ENCODE results near the gene ELF2.
"Not testable (repeated sequence)": the region's sequence is repeated elsewhere in the genome, so short reads cannot be mapped to it uniquely, and the experiment has no call there.

ELF2 gene

DNA sequence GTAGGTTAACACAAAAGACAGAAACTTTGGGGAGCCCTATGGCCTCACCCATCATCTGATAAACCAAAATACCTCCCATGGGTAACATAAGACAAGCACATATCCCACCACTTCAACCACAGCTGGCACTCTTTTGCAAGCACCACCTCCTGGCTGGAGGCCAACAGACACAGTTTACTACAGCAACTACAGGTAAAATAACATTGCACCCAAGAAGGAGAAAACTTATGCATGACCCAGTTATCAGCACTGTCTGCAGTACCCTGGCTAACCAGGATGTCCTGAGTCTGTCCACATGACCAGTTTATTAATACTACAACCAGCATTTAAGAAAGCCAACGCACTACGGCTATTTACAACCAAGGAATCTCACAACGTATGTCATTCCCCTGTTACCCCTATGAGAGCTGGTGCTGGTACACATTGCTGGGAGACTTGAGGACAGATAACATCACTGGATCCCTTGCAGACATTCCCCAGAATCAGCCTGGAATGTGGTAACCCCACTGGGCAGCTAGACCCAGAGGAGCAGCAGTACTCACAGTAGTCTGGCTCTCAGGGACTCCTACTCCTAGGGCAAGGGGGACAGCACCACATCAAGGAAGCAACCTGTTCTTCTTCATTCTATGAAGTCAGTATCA, 32.0 kb downstream of the ELF2 start:
- no peak for FAIRE-seq
- no peak for DNase-seq (ENCODE audit: insufficient read length, low spot score)

GRCh38 chr4:139144161-139144859, 32.7 kb downstream of the ELF2 start:
- peak; percentile 67 for DNase-seq (ENCODE audit: insufficient read length, low spot score)

DNA sequence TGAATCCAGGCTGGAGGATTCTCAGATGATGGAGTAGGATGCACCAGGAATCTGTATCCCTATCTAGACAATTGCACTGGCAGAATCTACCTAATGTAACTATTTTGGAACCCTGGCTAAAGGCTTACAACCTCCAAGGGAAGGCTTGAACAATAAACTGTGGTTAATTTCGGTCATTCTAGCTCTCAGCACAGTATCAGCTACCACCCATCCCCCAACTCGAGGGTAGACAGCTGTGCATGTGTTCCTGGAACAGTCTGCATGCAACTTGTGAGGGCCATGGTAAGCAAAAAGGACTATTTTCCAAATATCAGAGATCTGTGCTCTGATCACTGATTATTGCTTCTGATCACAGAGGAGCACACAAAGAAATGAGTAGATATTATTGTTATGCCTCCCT, 34.0 kb downstream of the ELF2 start:
- FAIRE-seq (no peak), DNase-seq (ENCODE audit: insufficient read length, low spot score) (no peak)

More at GRCh38 chr4:139144161-139144859, 32.7 kb downstream of the ELF2 start:
- peak; percentile 13 for FAIRE-seq

DNA sequence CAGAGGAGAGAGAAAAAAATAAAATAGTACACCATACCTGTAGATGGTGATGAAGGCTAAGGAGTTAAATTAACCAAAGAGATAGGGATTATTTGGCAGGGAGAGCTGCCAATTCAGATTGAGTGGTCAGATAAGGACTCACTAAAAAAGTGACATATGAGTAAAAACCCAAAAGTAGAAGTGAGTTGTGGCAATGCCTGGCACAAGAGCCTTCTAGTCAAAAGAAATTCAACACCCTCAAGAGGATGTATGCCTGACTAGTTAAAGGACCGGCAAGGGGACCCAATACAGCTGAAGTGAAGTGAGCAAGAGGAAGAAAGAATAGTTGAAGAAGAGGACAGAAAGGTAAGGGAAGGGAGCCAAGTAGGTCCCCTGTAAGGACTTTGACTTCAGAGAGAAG, 34.9 kb downstream of the ELF2 start:
- no peak for DNase-seq (ENCODE audit: insufficient read length, low spot score)
- no peak for FAIRE-seq

- FAIRE-seq (no peak), DNase-seq (ENCODE audit: insufficient read length, low spot score) (no peak)
Observed at GRCh38 chr4:139137763-139138162, 39.3 kb downstream of the ELF2 start.

- DNase-seq (ENCODE audit: insufficient read length, low spot score) = no peak
- FAIRE-seq = no peak
Observed at GRCh38 chr4:139134403-139134802, 42.6 kb downstream of the ELF2 start.

DNA sequence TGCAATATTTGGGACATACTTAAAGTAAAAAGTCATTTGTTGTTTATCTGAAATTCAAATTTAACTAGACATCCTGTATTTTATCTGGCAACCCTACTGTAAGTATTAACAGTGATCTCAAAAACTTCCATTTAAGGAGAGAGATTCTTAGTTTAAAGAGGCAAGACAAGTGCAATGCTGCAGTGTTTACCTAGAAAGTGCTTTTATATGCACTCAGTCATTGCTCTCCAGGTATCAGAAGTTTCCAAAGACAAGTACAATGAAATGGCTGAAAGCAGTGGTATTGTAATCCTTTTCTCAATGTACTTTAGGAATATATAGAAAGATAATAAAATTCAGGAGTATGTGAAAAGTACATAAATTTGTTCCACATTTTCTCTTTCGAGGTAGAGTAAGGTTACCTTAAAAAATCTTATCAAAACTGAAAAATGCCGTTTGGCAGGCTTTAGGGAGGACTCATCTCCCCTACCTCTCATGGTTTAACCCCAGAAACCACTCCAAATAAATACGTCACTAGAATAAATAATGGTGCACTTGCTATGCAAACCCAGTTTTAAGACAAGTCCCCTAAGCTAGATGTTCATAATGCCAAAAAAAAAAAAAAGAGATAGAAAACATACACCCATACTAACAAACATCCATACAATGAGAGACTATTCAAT, 45.7 kb downstream of the ELF2 start:
- FAIRE-seq = no peak

DNA sequence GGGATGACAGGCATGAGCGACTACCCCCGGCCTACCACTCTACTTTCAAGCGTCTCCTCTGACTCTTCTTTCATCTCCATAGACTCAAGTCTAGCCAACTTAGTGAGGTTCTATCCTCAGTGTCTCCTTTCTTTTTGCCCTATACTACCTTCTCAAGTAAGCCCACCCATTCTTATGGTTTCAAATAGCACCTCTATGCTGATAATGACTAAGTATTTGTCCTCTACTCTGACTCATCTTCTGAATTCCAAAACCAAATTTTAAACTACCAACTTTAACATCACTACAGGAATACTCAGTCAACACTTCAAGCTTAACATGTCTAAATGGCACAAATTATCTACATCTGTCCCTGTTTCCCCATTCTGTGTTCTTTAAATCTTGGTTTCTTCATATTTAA, 47.8 kb downstream of the ELF2 start:
- DNase-seq (ENCODE audit: insufficient read length, low spot score) = no peak
- no peak for FAIRE-seq

More for the DNA sequence above, 45.7 kb downstream of the ELF2 start:
- no peak for DNase-seq (ENCODE audit: insufficient read length, low spot score)

DNA sequence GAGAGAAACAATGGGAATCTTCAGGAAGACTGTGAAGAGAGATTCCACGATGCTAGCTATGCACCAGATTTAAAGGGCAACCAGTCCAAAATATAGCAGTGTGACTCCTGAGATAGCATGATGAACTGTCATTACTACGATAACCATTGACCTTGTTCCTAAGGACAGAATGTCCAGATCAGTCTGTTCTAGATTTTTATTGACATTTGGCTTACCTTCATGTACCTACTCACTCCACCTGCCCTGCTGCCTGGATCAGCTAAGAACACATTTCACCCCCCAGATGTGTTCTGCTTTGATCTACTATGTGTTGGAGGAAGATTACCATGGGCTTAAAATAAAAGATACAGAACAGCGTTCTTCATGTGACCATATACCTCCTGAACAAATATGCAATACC, 50.1 kb downstream of the ELF2 start:
- no peak for FAIRE-seq

DNA sequence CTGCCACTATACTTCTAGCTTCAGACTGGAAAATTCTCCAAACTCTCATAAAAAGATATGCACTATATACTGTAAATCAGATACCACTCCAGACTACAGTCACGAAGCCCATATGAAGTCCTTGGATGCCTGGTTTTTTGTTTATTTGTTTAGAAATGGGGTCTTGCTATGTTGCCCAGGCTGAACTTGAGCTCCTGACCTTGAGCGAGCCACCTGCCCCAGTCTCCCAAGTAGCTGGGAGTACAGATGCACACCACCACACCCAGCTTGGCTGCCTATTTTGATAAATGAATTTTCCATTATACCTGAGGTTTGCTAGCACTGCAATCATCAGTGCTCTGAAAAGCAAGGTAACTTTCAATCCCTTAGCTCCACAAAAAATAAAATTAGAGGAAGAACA, 53.1 kb downstream of the ELF2 start:
- no peak for DNase-seq (ENCODE audit: insufficient read length, low spot score)
- no peak for FAIRE-seq

More for the DNA sequence above, 50.1 kb downstream of the ELF2 start:
- no peak for DNase-seq (ENCODE audit: insufficient read length, low spot score)

DNA sequence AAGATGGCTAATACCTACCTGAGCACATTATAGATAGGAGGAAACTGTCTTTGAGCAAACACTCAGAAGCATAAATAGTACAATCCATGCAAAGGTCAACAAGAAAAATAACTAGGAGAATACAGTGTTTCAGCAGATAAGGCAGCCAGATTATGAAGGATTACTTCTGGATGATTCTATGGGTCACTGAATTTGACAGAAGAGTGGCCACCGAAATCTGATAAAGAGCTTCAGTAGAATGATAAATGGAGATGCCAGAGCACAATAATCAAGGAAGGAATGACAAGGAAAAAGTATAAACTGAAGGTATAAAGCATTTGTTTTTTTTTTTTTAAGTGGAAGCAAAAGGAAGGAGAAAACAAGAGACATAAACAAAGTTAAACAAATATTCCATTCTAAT, 58.7 kb downstream of the ELF2 start:
- FAIRE-seq = no peak
- no peak for DNase-seq (ENCODE audit: insufficient read length, low spot score)

GRCh38 chr4:139115226-139115625, 61.8 kb downstream of the ELF2 start:
- FAIRE-seq = no peak
- DNase-seq (ENCODE audit: insufficient read length, low spot score) = no peak

- not testable (repeated sequence) for DNase-seq (ENCODE audit: insufficient read length, low spot score); FAIRE-seq
Observed at GRCh38 chr4:139114795-139115194, 62.2 kb downstream of the ELF2 start.

DNA sequence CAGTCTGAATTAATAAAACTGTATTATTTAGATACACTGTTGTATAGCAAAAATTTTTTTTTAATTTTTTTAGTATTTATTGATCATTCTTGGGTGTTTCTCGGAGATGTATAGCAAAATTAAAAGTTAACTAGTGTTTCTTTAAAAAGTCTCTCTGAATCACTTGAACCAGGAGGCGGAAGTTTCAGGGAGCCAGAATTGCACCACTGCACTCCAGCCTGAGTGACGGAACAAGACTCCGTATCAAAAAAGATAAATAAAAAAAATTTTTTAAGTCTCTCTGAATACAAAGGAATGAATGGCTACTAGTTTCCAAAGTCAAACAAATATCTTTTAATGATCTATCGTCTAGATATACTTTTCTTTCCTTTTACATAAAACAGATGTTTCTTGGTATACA, 64.4 kb downstream of the ELF2 start:
- FAIRE-seq = no peak
- DNase-seq (ENCODE audit: insufficient read length, low spot score) = no peak

DNA sequence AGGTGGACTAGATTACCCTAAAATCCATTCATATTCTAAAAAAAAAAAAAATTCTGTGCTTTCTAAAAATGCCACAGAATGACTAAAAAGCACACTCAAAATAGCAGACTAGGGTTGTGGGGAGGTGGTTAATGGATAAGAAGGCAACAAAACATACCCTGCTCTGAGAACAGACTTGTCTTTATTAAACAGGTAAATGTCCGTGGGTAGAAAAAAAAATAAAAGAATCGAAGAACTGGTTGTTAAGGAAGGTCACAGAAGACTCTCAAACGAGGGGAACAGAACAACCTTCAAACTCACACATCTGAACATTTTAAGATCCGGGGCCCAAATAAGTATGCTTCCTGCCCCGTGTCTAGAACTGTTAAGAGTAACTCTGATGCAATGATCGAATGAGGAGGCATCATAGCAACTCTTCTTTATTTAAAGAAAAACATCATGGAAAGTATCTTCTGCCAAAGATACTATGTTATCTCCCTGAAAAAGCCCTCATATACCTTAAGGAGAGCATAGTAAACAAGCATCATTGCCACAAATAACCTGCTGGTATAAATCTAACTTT, 68.4 kb downstream of the ELF2 start:
- DNase-seq (ENCODE audit: insufficient read length, low spot score) (no peak), FAIRE-seq (no peak)

- DNase-seq (ENCODE audit: insufficient read length, low spot score) = peak; percentile 67
- FAIRE-seq = no peak
Observed at GRCh38 chr4:139099366-139099982, 77.5 kb downstream of the ELF2 start.

DNA sequence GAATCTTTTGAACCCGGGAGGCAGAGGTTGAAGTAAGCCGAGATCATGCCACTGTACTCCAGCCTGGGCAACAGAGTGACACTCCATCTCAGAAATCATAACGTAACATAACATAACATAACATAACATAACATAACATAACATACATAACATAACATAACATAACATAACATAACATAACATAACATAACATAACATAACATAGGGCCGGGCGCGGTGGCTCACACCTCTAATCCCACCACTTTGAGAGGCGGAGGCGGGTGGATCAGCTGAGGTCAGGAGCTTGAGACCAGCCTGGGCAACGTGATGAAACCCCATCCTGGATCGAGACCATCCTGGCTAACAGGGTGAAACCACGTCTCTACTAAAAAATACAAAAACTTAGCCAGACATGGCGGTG, 84.7 kb downstream of the ELF2 start:
- no peak for FAIRE-seq

GRCh38 chr4:139085141-139085540, 91.9 kb downstream of the ELF2 start:
- DNase-seq (ENCODE audit: insufficient read length, low spot score) = no peak
- FAIRE-seq = no peak

More for the DNA sequence above, 84.7 kb downstream of the ELF2 start:
- DNase-seq (ENCODE audit: insufficient read length, low spot score) = no peak

- FAIRE-seq = no peak
Observed at GRCh38 chr4:139084804-139085093, 92.3 kb downstream of the ELF2 start.

GRCh38 chr4:139083956-139084803, 92.8 kb downstream of the ELF2 start:
- DNase-seq (ENCODE audit: insufficient read length, low spot score) (peak; percentile 68), FAIRE-seq (peak; percentile 71)

More at GRCh38 chr4:139084804-139085093, 92.3 kb downstream of the ELF2 start:
- no peak for DNase-seq (ENCODE audit: insufficient read length, low spot score)
